Measurements from ENCODE around the gene UVSSA.
"Not testable (repeated sequence)": the region's sequence is repeated elsewhere in the genome, so short reads cannot be mapped to it uniquely, and the experiment has no call there.

UVSSA gene

DNA sequence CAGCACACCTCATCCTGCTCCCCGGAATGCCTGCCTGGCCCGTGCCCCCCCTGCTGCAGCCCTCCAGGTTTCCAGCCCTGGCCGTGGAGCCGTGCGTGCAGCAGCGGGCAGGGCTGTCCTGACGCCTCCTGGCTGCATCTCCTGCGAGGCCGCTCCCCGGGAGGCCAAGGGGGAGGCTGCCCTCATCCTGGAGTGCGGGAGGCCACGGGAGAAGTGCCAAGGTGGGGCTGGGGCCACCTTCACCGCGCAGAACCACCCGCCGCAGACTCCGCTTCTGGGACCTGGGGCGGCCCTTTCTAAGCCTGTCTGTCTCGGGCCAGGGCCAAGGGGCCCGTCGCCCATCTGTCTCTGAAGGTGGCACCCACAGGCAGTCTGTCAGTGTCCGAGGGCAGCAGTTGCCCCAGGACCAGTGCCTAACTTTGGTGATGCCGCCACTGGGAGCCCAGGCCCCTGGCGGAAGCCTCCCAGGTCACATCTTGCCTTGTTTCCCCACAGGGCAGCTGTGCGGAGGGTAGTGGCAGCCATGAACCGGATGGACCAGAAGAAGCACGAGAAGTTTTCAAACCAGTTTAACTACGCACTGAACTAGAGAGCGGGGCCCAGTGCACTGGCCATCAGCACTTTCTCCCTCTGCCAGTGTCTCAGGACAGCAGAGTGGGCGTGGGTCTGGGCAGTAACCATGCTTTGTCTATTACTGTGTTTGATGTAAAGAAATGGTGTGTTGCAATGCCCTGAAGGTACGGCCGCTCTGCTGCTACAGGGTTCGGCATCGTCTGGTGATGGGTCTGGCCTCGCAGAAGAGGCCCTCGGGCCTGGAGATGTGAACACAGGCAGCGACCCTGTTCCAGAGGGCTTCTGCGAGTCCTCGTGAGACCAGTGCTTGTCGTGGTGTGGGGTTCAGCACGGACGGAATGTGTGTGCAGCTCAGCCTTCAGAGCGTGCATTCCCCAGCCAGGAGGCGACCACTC, 38.6 kb downstream of the UVSSA start:
- no peaks in the 10 kb centered on the region for H3K27me3 ChIP-seq (ENCODE audit: low read depth, low read length)
- TF ChIP-seq, protein P1, sequence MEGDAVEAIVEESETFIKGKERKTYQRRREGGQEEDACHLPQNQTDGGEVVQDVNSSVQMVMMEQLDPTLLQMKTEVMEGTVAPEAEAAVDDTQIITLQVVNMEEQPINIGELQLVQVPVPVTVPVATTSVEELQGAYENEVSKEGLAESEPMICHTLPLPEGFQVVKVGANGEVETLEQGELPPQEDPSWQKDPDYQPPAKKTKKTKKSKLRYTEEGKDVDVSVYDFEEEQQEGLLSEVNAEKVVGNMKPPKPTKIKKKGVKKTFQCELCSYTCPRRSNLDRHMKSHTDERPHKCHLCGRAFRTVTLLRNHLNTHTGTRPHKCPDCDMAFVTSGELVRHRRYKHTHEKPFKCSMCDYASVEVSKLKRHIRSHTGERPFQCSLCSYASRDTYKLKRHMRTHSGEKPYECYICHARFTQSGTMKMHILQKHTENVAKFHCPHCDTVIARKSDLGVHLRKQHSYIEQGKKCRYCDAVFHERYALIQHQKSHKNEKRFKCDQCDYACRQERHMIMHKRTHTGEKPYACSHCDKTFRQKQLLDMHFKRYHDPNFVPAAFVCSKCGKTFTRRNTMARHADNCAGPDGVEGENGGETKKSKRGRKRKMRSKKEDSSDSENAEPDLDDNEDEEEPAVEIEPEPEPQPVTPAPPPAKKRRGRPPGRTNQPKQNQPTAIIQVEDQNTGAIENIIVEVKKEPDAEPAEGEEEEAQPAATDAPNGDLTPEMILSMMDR (IDR thresholded peaks at IDR 0.05; ENCODE audit: low read depth, low read length): no peak
- TF ChIP-seq EZH2phosphoT487 (IDR thresholded peaks at IDR 0.05; ENCODE audit: low read depth): no peak
- no peaks in the 10 kb centered on the region for H3K4me1 ChIP-seq (ENCODE audit: low read length)
- H3K4me2 ChIP-seq (ENCODE audit: low read length): no peak overlapping the region
- no peak overlapping the region for H3K4me3 ChIP-seq (ENCODE audit: low read length)
- H3K36me3 ChIP-seq (replicated peaks; ENCODE audit: low read depth, low read length): peaks cover 15% of the 10 kb centered on the region
- H3K79me2 ChIP-seq (ENCODE audit: low read length): no peaks in the 10 kb centered on the region
- no peak overlapping the region for H3K9ac ChIP-seq (ENCODE audit: low read length)
- H2AFZ ChIP-seq (ENCODE audit: low read depth, low read length): no peak overlapping the region
- H3K9me3 ChIP-seq (ENCODE audit: insufficient read depth, low read length): no peaks in the 10 kb centered on the region
- no peaks in the 10 kb centered on the region for H4K20me1 ChIP-seq (ENCODE audit: insufficient read depth, low read length)
- no peak overlapping the region for H3K27ac ChIP-seq (ENCODE audit: low read length)

DNA sequence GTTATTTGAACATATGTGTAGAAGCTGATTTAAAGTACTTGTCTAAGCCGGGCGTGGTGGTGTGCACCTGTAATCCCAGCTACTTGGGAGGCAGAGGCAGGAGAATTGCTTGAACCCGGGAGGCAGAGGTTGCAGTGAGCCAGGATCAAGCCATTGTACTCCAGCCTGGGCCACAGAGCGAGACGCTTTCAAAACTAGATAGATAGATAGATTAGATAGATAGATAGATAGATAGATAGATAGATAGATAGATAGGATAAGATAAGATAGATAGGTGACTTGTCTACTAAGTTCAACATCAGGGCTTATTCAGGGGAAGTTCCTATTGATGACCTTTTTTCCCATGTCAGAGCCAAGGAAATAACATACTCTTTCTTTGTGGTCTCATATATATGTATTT, 46.4 kb downstream of the UVSSA start:
- not testable (repeated sequence) for H3K27ac ChIP-seq (ENCODE audit: low read length); H4K20me1 ChIP-seq (ENCODE audit: insufficient read depth, low read length); H3K27me3 ChIP-seq (ENCODE audit: low read depth, low read length); H3K4me1 ChIP-seq (ENCODE audit: low read length); H2AFZ ChIP-seq (ENCODE audit: low read depth, low read length); H3K79me2 ChIP-seq (ENCODE audit: low read length); H3K4me2 ChIP-seq (ENCODE audit: low read length); H3K9ac ChIP-seq (ENCODE audit: low read length); H3K4me3 ChIP-seq (ENCODE audit: low read length); H3K9me3 ChIP-seq (ENCODE audit: insufficient read depth, low read length)
- peaks cover 36% of the 10 kb centered on the region for H3K36me3 ChIP-seq (replicated peaks; ENCODE audit: low read depth, low read length)

DNA sequence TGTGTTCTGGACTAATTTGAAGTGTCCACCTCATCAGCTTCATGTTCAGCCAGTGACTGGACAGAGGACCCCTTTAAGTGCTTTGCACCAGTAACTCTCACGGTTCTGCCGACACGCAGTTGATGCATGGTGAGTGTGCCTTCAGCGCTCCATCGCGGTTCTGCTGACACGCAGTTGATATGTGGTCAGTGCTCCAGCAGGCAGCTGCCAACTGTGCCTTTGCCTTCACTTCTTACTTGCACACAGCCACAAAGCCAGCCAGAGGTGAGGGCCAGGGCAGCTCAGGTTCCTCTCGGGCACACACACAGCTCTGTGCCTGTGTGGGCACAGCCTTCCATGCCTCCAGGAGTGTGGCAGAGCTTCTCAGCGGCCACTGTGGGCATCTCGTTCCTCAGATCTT, 46.9 kb downstream of the UVSSA start:
- TF ChIP-seq, protein P1 (IDR thresholded peaks at IDR 0.05; ENCODE audit: low read depth, low read length): no peak
- TF ChIP-seq EZH2phosphoT487 (IDR thresholded peaks at IDR 0.05; ENCODE audit: low read depth): no peak
- Histone ChIP-seq H3K4me2 (ENCODE audit: low read length) (no peak overlapping the region), H2AFZ (ENCODE audit: low read depth, low read length) (no peak overlapping the region), H3K4me1 (ENCODE audit: low read length) (no peaks in the 10 kb centered on the region), H3K27me3 (ENCODE audit: low read depth, low read length) (no peaks in the 10 kb centered on the region), H3K9me3 (ENCODE audit: insufficient read depth, low read length) (no peaks in the 10 kb centered on the region), H3K9ac (ENCODE audit: low read length) (no peak overlapping the region), H3K4me3 (ENCODE audit: low read length) (no peak overlapping the region), H4K20me1 (ENCODE audit: insufficient read depth, low read length) (no peaks in the 10 kb centered on the region), H3K27ac (ENCODE audit: low read length) (no peak overlapping the region), H3K36me3 (replicated peaks; ENCODE audit: low read depth, low read length) (peaks cover 31% of the 10 kb centered on the region), H3K79me2 (ENCODE audit: low read length) (no peaks in the 10 kb centered on the region)

DNA sequence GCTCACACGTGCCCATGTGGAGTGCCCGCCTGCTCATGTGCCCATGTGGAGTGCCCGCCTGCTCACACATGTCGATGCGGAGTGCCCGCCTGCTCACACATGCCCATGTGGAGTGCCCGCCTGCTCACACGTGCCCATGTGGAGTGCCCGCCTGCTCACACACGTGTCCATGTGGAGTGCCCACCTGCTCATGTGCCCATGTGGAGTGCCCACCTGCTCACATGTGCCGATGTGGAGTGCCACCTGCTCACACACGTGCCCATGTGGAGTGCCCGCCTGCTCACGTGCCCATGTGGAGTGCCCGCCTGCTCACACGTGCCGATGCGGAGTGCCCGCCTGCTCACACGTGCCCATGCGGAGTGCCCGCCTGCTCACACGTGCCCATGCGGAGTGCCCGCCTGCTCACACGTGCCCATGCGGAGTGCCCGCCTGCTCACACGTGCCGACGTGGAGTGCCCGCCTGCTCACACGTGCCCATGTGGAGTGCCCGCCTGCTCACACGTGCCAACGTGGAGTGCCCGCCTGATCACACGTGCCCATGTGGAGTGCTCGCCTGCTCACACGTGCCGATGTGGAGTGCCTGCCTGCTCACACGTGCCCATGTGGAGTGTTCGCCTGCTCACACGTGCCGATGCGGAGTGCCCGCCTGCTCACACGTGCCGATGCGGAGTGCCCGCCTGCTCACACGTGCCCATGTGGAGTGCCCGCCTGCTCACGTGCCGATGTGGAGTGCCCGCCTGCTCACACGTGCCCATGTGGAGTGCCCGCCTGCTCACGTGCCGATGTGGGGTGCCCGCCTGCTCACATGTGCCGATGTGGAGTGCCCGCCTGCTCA, 47.8 kb downstream of the UVSSA start:
- H3K36me3 ChIP-seq (replicated peaks; ENCODE audit: low read depth, low read length): peaks cover 31% of the 10 kb centered on the region
- not testable (repeated sequence) for H3K4me3 ChIP-seq (ENCODE audit: low read length); H4K20me1 ChIP-seq (ENCODE audit: insufficient read depth, low read length); H2AFZ ChIP-seq (ENCODE audit: low read depth, low read length); H3K79me2 ChIP-seq (ENCODE audit: low read length); H3K27me3 ChIP-seq (ENCODE audit: low read depth, low read length); H3K4me1 ChIP-seq (ENCODE audit: low read length); H3K27ac ChIP-seq (ENCODE audit: low read length); H3K4me2 ChIP-seq (ENCODE audit: low read length); H3K9ac ChIP-seq (ENCODE audit: low read length); H3K9me3 ChIP-seq (ENCODE audit: insufficient read depth, low read length)

DNA sequence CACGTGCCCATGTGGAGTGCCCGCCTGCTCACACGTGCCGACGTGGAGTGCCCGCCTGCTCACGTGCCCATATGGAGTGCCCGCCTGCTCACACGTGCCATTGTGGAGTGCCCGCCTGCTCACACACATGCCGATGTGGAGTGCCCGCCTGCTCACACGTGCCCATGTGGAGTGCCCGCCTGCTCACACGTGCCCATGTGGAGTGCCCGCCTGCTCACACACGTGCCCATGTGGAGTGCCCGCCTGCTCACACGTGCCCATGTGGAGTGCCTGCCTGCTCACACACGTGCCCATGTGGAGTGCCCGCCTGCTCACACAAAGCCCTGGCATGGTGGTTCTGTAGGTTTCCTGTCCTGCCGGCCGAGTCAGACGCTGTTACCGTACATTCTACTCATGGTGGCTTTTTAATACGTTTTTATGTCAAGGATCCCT, 48.4 kb downstream of the UVSSA start:
- not testable (repeated sequence) for H2AFZ ChIP-seq (ENCODE audit: low read depth, low read length)

More for the DNA sequence above, 48.4 kb downstream of the UVSSA start:
- H3K4me3 ChIP-seq (ENCODE audit: low read length); H3K4me1 ChIP-seq (ENCODE audit: low read length); H3K9me3 ChIP-seq (ENCODE audit: insufficient read depth, low read length); H3K27ac ChIP-seq (ENCODE audit: low read length); H3K9ac ChIP-seq (ENCODE audit: low read length); H4K20me1 ChIP-seq (ENCODE audit: insufficient read depth, low read length); H3K27me3 ChIP-seq (ENCODE audit: low read depth, low read length); H3K79me2 ChIP-seq (ENCODE audit: low read length); H3K4me2 ChIP-seq (ENCODE audit: low read length): not testable (repeated sequence)
- peaks cover 31% of the 10 kb centered on the region for H3K36me3 ChIP-seq (replicated peaks; ENCODE audit: low read depth, low read length)
